ENCODE results near the gene TOP3B. TPM values are rescaled to one million over a fixed set of nuclear protein-coding genes. Genes with fewer than 3 reads are reported as not detected.

Gene TOP3B
- total and polyA plus RNA-seq, 4 donors, result 11.9 to 34.2 (median 23.0) TPM

GRCh38 chr22:21964234-21964633 lies 18.4 kb downstream of the TOP3B start:
- Histone ChIP-seq H3K27ac (ENCODE audit: low read depth in 1 of 2, low read length in 1 of 2) (no peak overlapping the region), H3K4me1 (ENCODE audit: control insufficient read depth in 5 of 5, insufficient read depth in 5 of 5, low read length in 5 of 5) (no peaks in the 10 kb centered on the region), H3K9ac (ENCODE audit: insufficient read depth in 1 of 2, low read length in 2 of 2) (no peak overlapping the region), H3K27me3 (ENCODE audit: control insufficient read depth in 3 of 3, insufficient read depth in 3 of 3, low read length in 2 of 3) (no peaks in the 10 kb centered on the region), H3K4me3 (no peak overlapping the region), H3K9me3 (ENCODE audit: control insufficient read depth in 4 of 4, insufficient read depth in 3 of 4, low read length in 3 of 4) (peaks cover 0 to under 1% (median 0%) of the 10 kb centered on the region in 4 donors), H3K36me3 (ENCODE audit: control insufficient read depth in 4 of 4, insufficient read depth in 4 of 4, low read length in 4 of 4) (peaks cover 16 to 75% (median 24%) of the 10 kb centered on the region in 4 donors)
- no peak for DNase-seq
- WGBS, 2 donors, result 96 to 98% methylated on average over 15 of the region's 15 CpGs
- no peak for ATAC-seq (ENCODE audit: insufficient read depth, low FRiP score)
- no peak for TF ChIP-seq CTCF (IDR thresholded peaks at IDR 0.05; ENCODE audit: control extremely low read depth, extremely low read depth)

- no peaks in the 10 kb centered on the region for H3K4me1 ChIP-seq (ENCODE audit: control insufficient read depth in 5 of 5, insufficient read depth in 5 of 5, low read length in 5 of 5)
- no peak overlapping the region for H3K9ac ChIP-seq (ENCODE audit: insufficient read depth in 1 of 2, low read length in 2 of 2)
- TF ChIP-seq CTCF (IDR thresholded peaks at IDR 0.05; ENCODE audit: control extremely low read depth, extremely low read depth), result no peak
- peaks cover 0 to 2% (median 0%) of the 10 kb centered on the region in 4 donors for H3K9me3 ChIP-seq (ENCODE audit: control insufficient read depth in 4 of 4, insufficient read depth in 3 of 4, low read length in 3 of 4)
- peaks cover 16 to 79% (median 24%) of the 10 kb centered on the region in 4 donors for H3K36me3 ChIP-seq (ENCODE audit: control insufficient read depth in 4 of 4, insufficient read depth in 4 of 4, low read length in 4 of 4)
- DNase-seq (no peak), ATAC-seq (ENCODE audit: insufficient read depth, low FRiP score) (no peak)
- no peak overlapping the region for H3K4me3 ChIP-seq
- WGBS, 2 donors, result 96 to 98% methylated on average over 19 of the region's 19 CpGs
- no peaks in the 10 kb centered on the region for H3K27me3 ChIP-seq (ENCODE audit: control insufficient read depth in 3 of 3, insufficient read depth in 3 of 3, low read length in 2 of 3)
- H3K27ac ChIP-seq (ENCODE audit: low read depth in 1 of 2, low read length in 1 of 2), result no peak overlapping the region
Observed at GRCh38 chr22:21963790-21964211, 18.8 kb downstream of the TOP3B start.

- WGBS, 2 donors, result 95 to 97% methylated on average over 7 of the region's 7 CpGs
- ATAC-seq (ENCODE audit: insufficient read depth, low FRiP score) (no peak), DNase-seq (no peak)
- peaks cover 0 to 2% (median 0%) of the 10 kb centered on the region in 4 donors for H3K9me3 ChIP-seq (ENCODE audit: control insufficient read depth in 4 of 4, insufficient read depth in 3 of 4, low read length in 3 of 4)
- H3K27me3 ChIP-seq (ENCODE audit: control insufficient read depth in 3 of 3, insufficient read depth in 3 of 3, low read length in 2 of 3), result no peaks in the 10 kb centered on the region
- no peak overlapping the region for H3K4me3 ChIP-seq
- H3K9ac ChIP-seq (ENCODE audit: insufficient read depth in 1 of 2, low read length in 2 of 2), result no peak overlapping the region
- no peaks in the 10 kb centered on the region for H3K4me1 ChIP-seq (ENCODE audit: control insufficient read depth in 5 of 5, insufficient read depth in 5 of 5, low read length in 5 of 5)
- TF ChIP-seq CTCF (IDR thresholded peaks at IDR 0.05; ENCODE audit: control extremely low read depth, extremely low read depth), result no peak
- peaks cover 14 to 79% (median 25%) of the 10 kb centered on the region in 4 donors for H3K36me3 ChIP-seq (ENCODE audit: control insufficient read depth in 4 of 4, insufficient read depth in 4 of 4, low read length in 4 of 4)
- no peak overlapping the region for H3K27ac ChIP-seq (ENCODE audit: low read depth in 1 of 2, low read length in 1 of 2)
Observed at GRCh38 chr22:21963286-21963685, 19.3 kb downstream of the TOP3B start.

- DNase-seq (no peak), ATAC-seq (ENCODE audit: insufficient read depth, low FRiP score) (no peak)
Observed at GRCh38 chr22:21962655-21962949, 20.0 kb downstream of the TOP3B start.

More at GRCh38 chr22:21962655-21962949, 20.0 kb downstream of the TOP3B start:
- Histone ChIP-seq H3K9ac (ENCODE audit: insufficient read depth in 1 of 2, low read length in 2 of 2) (no peak overlapping the region), H3K36me3 (ENCODE audit: control insufficient read depth in 4 of 4, insufficient read depth in 4 of 4, low read length in 4 of 4) (peaks cover 11 to 74% (median 24%) of the 10 kb centered on the region in 4 donors), H3K4me1 (ENCODE audit: control insufficient read depth in 5 of 5, insufficient read depth in 5 of 5, low read length in 5 of 5) (no peaks in the 10 kb centered on the region), H3K9me3 (ENCODE audit: control insufficient read depth in 4 of 4, insufficient read depth in 3 of 4, low read length in 3 of 4) (peaks cover 0 to 2% (median 0%) of the 10 kb centered on the region in 4 donors), H3K27me3 (ENCODE audit: control insufficient read depth in 3 of 3, insufficient read depth in 3 of 3, low read length in 2 of 3) (no peaks in the 10 kb centered on the region), H3K27ac (ENCODE audit: low read depth in 1 of 2, low read length in 1 of 2) (no peak overlapping the region), H3K4me3 (no peak overlapping the region)
- TF ChIP-seq CTCF (IDR thresholded peaks at IDR 0.05; ENCODE audit: control extremely low read depth, extremely low read depth), result no peak
- WGBS, 2 donors, result 95% methylated on average over 11 of the region's 11 CpGs

All from lung (tissue), 12 donors.